ENCODE data around the gene KCNMB1.

The KCNMB1 gene, protein sequence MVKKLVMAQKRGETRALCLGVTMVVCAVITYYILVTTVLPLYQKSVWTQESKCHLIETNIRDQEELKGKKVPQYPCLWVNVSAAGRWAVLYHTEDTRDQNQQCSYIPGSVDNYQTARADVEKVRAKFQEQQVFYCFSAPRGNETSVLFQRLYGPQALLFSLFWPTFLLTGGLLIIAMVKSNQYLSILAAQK

DNA sequence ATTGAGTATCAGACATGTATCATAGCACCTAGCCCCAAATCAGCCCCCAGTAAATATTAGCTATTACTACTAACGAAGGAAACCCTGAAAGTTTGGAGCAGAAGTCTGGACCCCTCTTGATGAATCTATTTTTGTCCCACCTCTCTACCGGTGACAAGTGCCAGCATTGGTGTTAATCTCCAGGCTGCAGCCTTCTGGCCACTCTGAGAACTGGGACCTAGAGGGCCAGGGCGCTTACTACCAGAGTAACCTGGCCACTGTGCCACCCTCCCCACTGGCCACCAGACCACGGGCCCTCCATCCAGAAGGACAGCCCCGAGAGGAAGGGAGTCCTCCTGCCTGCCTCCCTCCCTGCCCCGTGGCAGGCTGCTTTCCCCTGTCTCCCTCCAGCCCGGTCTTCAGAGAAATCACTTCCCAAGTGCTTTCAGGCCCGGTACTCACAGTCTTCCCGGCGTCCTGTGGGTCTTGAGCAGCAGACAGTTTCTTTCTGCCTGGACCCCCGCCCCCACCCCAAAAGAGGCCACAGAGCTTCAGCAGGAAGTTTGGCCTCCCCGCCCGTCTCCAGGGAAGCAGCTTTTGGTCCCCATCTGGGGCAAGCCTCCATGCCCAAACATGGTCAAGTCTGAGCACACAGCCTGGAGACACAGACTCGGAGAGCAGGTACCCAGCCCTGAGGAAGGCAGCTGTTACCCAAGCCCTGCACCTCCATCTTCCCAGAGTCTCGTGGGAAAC, at the start of gene KCNMB1:
KCNMB1 (minus strand) TSS at position 550 of the 732 bp plus-strand sequence. CDS start 3,920 bp downstream, outside the sequence.
- no peak for DNase-seq

DNA sequence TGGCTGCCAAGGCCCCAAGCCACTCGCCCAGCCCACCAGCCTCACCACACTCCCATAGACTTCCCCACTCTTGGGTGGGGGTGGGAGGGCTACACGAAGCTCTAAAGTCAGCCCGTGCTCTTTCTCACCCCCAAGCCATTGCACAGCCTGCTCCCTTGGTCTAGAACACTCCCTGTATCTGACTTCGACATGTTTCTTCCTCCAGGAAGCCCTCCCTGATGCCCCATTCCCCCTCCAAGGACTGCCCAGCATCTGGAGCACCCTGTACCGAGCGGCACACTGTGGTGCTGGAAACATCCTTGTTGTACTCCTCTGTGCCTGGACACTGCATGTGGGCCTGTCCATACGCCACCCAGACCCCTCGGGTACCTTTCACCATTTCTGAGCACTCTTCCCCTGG, 49.4 kb upstream of the KCNMB1 start:
- DNase-seq = no peak

GRCh38 chr5:170437621-170438375, 48.6 kb upstream of the KCNMB1 start:
- no peak for DNase-seq

GRCh38 chr5:170436335-170436734, 47.2 kb upstream of the KCNMB1 start:
- DNase-seq = no peak

DNA sequence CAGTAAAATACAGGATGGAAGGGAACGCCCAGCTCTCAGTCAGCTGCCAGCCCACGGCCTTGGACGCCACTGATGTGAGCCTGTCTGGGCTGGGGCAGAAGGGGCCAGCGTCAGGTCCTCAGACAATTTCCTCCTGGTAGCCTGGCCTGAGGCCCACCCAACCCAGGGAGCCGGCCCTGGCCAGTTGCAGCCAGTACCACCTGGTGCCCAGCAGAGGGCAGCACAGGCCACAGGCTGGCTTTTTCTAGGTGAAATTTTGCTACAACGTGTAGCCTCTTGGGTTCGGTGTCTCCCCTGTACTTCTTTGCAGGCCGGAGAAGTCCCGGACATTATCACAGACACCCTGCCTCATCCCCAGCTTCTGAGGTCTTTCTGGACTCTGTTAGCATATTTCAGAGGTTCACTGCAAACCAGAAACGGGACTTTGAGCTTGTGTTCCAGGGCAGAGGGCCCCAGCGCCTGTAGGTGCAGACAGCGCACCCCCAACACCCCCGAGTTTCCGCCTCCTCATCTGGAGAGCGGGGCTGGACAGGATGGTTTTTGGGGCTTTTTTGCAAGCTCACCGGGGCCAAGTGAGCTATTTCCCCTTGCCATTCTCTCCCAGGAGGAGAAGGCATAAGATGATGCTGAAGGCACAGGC, 45.9 kb upstream of the KCNMB1 start:
- DNase-seq = peak; percentile 86

DNA sequence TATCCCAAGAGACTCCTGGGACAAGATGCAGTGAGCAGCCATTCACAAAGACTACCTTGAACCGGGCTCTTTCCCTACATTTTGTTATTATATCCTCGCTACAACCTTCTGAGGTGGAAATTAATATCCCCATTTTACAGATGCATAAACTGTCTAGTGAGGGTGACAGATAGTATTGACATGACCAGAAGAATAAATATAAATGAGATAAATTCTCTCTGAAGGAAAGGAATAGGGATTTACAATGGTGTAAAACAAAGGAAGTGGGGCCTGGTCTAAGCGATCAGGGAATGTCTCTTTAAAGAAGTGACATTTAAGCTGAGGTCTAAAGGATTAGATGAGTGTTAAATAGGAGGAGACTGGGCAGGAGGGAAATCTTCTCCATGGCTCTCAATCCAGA, 43.5 kb upstream of the KCNMB1 start:
- DNase-seq = no peak

- no peak for DNase-seq
Measured at GRCh38 chr5:170431571-170431970, 42.4 kb upstream of the KCNMB1 start.

GRCh38 chr5:170430866-170431437, 41.8 kb upstream of the KCNMB1 start:
- DNase-seq = no peak

GRCh38 chr5:170430256-170430655, 41.1 kb upstream of the KCNMB1 start:
- DNase-seq = no peak

DNA sequence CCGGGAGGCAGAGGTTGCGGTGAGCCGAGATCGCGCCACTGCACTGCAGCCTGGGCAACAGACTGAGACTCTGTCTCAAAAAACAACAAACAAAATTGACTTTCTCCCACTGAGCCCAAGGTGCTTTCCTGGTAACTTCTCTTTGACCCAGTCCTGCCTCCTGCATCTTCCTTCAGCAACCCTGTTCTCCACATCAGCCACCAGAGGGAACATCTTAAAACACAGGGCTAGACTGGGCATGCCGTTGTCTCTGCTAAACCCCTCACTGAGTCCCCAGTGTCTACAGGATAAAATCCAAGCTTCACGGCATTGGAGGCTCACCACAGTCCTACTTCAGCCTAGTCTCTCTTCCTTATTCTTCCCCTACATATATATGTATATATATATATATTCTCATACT, 39.8 kb upstream of the KCNMB1 start:
- DNase-seq = no peak

DNA sequence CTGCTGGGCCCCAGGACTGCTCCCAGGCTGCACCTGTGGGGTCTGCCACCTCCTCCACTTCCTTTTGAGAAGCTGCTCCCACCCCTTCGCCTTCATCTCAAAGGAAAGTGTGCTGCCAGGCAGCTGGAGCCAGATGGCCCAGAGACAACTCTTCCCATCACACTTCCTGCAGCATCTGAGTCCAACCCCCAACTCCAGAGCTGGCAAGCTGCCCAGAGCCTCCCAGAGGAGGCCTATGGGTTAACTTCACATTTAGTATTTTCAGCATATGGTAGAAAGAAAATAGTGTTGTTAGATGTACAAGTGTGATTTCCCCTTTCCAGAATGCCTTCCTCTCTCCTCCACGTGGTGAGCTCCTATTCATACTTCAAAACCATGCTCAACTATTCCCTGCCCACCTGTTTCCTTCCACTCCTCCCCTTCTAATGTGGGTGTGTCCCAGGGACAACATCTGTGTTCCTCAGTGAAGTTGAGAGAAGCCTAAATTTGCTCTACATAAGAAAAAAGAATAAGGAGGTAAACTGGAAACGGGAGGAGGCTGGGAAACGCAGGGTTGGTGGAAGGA, 38.6 kb upstream of the KCNMB1 start:
- no peak for DNase-seq

DNA sequence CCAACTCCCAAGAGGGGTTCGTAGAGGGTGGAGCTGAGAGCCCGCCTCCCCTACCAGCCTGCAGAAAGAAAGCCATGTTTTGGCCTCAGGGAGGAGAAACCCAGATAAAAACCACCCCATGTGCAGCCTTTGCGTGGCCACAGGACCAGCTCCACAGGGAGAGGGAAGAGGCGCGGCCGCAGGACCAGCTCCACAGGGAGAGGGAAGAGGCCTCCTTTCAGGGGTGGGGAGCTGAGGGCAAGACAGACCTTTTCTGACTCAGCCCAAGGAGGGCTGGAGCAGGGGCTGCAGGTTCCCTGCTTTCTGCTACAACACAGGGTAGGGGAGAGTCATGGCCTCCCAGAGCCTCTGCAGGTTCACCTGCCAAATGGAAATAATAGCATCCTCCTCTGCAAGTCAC, 37.6 kb upstream of the KCNMB1 start:
- no peak for DNase-seq

DNA sequence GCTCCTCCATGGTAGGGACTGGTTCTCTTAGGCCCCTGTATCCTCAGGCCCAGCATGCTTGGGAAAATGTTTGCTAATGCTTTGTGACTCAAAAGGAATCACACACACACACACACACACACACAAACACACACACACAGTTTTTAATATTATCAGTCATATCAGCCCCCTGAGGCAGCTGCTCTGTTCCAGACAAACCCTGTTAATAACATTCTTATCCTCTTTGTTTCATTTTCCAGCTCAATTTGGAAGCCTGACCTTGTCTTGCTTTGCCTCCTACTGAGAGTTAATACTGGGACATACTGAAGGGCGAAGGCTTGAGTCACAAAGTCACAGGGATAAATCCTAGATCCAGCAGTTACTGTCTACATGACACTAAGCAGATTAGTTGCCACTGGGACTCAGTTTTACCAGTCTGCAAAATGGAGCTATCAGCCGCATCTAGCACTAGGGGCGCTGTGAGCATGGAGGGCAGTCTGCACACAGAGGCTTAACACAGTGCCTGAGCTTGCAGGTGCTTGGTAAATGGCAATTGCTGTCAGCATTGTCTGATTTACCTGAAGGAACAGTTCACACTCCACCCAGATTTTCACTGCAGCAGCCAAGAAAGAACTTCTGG, 37.1 kb upstream of the KCNMB1 start:
- no peak for DNase-seq

DNA sequence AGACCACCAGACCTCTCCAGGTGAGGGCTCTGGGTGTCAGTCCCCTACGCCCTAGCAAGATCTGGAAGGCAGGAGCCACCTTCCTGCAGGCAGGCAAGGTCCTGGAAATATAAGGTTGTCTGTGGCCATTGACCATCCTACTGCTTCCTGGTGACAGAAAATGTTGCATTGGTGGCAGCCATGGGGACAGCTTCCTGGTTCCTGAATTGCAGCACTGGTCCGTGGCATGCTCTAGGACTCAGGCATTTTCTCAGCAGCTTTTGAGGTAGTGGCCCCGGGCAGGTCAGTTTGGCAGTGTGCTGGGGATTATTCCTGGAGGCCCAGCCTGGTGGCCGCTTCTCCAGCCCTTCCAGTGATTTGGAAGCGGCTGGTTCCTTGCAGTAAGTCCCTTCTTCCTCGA, 36.6 kb upstream of the KCNMB1 start:
- no peak for DNase-seq

GRCh38 chr5:170424629-170425028, 35.5 kb upstream of the KCNMB1 start:
- DNase-seq = no peak

- no peak for DNase-seq
Measured at GRCh38 chr5:170423692-170424091, 34.5 kb upstream of the KCNMB1 start.

DNA sequence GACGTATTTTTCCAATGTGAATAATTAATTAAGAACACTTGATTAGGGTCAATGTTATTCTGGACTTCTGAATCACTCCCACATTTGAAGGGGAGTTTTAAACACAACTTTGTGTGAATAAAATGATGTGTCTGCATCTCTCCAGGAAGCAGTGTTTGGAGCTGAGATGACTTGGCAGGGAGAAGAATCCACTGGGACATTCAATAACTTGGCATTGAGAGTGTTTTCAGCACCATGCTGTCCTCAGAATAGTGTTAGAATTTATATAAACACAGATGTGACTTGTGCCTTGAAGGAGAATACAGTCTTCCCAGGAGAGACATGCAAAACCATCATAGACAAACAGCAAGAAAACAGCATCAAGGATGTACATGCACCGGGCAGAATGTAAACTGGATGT, 32.7 kb upstream of the KCNMB1 start:
- DNase-seq = no peak

GRCh38 chr5:170420806-170421412, 31.7 kb upstream of the KCNMB1 start:
- peak; percentile 77 for DNase-seq

DNA sequence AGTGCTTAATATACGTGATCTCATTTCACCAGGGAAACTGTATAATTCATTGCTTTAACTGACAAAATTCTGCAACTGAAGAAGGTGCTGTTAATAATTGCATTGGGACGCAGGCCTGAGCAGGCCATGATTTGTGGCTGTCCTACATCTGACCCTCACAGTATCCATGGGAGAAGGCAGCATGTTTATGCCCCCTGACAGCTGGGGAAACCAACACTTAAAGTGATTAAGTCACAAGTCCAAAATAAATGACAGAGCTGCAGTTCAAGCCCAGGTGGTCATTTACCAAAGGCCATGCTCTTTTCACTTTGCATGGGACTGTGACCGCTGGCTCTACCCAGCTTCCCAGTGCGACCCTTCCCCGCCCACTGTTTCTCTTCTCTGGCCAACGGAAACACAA, 30.5 kb upstream of the KCNMB1 start:
- DNase-seq = no peak

- DNase-seq = no peak
Measured at GRCh38 chr5:170418736-170419135, 29.6 kb upstream of the KCNMB1 start.

DNA sequence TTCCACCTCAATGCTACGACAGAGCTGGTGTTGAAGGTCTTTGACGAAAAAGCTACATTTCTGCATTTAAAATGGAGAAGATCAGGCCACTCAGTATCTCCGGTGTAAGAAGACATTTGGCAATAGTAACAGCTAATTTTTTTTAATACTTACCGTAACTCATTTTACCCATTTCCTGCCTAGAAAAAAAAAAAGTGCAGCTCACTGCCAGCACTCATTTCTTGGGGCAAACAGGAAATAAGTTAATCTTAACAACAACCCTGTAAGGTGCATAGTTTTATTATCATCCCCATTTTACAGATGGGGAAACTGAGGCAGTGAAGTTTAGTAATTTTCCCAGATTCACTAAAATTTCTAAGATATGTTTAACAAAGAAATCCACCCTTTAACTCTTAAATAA, 27.4 kb upstream of the KCNMB1 start:
- DNase-seq = no peak

GRCh38 chr5:170414786-170415185, 25.6 kb upstream of the KCNMB1 start:
- no peak for DNase-seq
